HEK293 (cell line): ENCODE data around the gene BLTP3B.

ENCODE experiments used
- CTCF ChIA-PET: fragments of 350-600 bp; formaldehyde crosslinking; extraction: SDS; loops from one replicate; lab custom pipeline; 2021; ENCODE audit warnings: antibody characterized with exemption; lab: Yijun Ruan, JAX
- POLR2A ChIA-PET: fragments of 300-600 bp; formaldehyde crosslinking; extraction: SDS; loops from one replicate; lab custom pipeline; 2020; ENCODE audit warnings: antibody characterized with exemption, inconsistent platforms; lab: Yijun Ruan, JAX
- H3K27ac ChIP-seq: fragments of 200-500 bp; sonication (Bioruptor generic); 2 replicates; pipeline ENCODE4 v1.5.1; 2014; ENCODE audit warnings: low read depth, low read length, control low read depth, inconsistent platforms; ENCODE audit errors: extremely low read depth
- H3K36me3 ChIP-seq, 2 experiments: fragments of 200-500 bp in 1 of 2; sonication (Bioruptor generic) in 1 of 2; 1 replicate in 1 of 2; 2 replicates in 1 of 2; pipeline ENCODE4 v1.5.1; 2014 to 2017; ENCODE audit warnings: inconsistent platforms in 2 of 2, low read length in 2 of 2; ENCODE audit not compliant: control insufficient read depth in 2 of 2, insufficient read depth in 1 of 2
- H3K4me1 ChIP-seq: fragments of 200-500 bp; sonication (Bioruptor generic); 2 replicates; pipeline ENCODE4 v1.5.1; 2014; ENCODE audit warnings: mild to moderate bottlenecking, low read length, inconsistent platforms; ENCODE audit not compliant: control insufficient read depth, insufficient read depth
- H3K4me3 ChIP-seq: 2 replicates; pipeline ENCODE4 v1.5.1; 2011; ENCODE audit warnings: low read depth, mild to moderate bottlenecking, control low read depth, low read length, moderate library complexity
- H3K9me3 ChIP-seq: fragments of 200-500 bp; sonication (Bioruptor generic); 2 replicates; pipeline ENCODE4 v1.5.1; 2014; ENCODE audit warnings: low read depth, low read length, inconsistent platforms; ENCODE audit not compliant: control insufficient read depth, insufficient read depth
- ZBTB1 ChIP-seq: fragments of 450-650 bp; formaldehyde crosslinking; IDR thresholded peaks from 2 replicates; pipeline ENCODE4 v1.5.1; 2016; ENCODE audit warnings: missing biosample characterization, missing genetic modification characterization
- ZEB2 ChIP-seq: fragments of 450-650 bp; formaldehyde crosslinking; IDR thresholded peaks from 2 replicates; pipeline ENCODE4 v1.5.1; 2016; ENCODE audit warnings: missing biosample characterization, missing genetic modification characterization
- ZNF10 ChIP-seq: fragments of 450-650 bp; formaldehyde crosslinking; IDR thresholded peaks from 2 replicates; pipeline ENCODE4 v1.5.1; 2017; ENCODE audit warnings: missing biosample characterization, missing genetic modification characterization
- ZNF133 ChIP-seq: fragments of 450-650 bp; formaldehyde crosslinking; IDR thresholded peaks from 2 replicates; pipeline ENCODE4 v1.5.1; 2016; ENCODE audit warnings: missing biosample characterization, missing genetic modification characterization
- ZNF544 ChIP-seq: fragments of 450-650 bp; formaldehyde crosslinking; IDR thresholded peaks from 2 replicates; pipeline ENCODE4 v1.5.0; 2017; ENCODE audit warnings: missing biosample characterization, missing genetic modification characterization
- ZNF549 ChIP-seq: fragments of 450-650 bp; IDR thresholded peaks from 2 replicates; pipeline ENCODE4 v1.5.1; 2018; ENCODE audit warnings: missing biosample characterization, missing genetic modification characterization, mild to moderate bottlenecking, inconsistent platforms, moderate library complexity
- ZNF624 ChIP-seq: fragments of 450-650 bp; formaldehyde crosslinking; IDR thresholded peaks from 2 replicates; pipeline ENCODE4 v1.5.1; 2017; ENCODE audit warnings: missing biosample characterization, missing genetic modification characterization
- ZNF747 ChIP-seq: fragments of 450-650 bp; formaldehyde crosslinking; IDR thresholded peaks from 2 replicates; pipeline ENCODE4 v1.5.1; 2016; ENCODE audit warnings: missing biosample characterization, missing genetic modification characterization
- ZNF768 ChIP-seq: fragments of 450-650 bp; formaldehyde crosslinking; IDR thresholded peaks from 2 replicates; pipeline ENCODE4 v1.5.1; 2018; ENCODE audit warnings: missing biosample characterization, mild to moderate bottlenecking, missing genetic modification characterization
- TF ChIP-seq, protein P1 (sequence below): fragments of 450-650 bp; formaldehyde crosslinking; IDR thresholded peaks from 2 replicates; pipeline ENCODE4 v1.5.1; 2016; ENCODE audit warnings: missing biosample characterization, missing genetic modification characterization
- TF ChIP-seq, protein P2 (sequence below): fragments of 450-650 bp; formaldehyde crosslinking; optimal IDR thresholded peaks from 2 replicates; pipeline ENCODE3; 2016; ENCODE audit warnings: missing biosample characterization, mild to moderate bottlenecking, missing genetic modification characterization
- TF ChIP-seq, protein P3 (sequence below): fragments of 450-650 bp; formaldehyde crosslinking; IDR thresholded peaks from 2 replicates; pipeline ENCODE4 v1.5.1; 2016; ENCODE audit warnings: missing biosample characterization, missing genetic modification characterization
- TF ChIP-seq, protein P4 (sequence below): fragments of 450-650 bp; formaldehyde crosslinking; IDR thresholded peaks from 2 replicates; pipeline ENCODE4 v1.5.1; 2016; ENCODE audit warnings: missing biosample characterization, missing genetic modification characterization
- TF ChIP-seq, protein P5 (sequence below): fragments of 450-650 bp; formaldehyde crosslinking; IDR thresholded peaks from 2 replicates; pipeline ENCODE4 v1.5.1; 2016; ENCODE audit warnings: missing biosample characterization, missing genetic modification characterization, borderline replicate concordance

Gene BLTP3B

DNA sequence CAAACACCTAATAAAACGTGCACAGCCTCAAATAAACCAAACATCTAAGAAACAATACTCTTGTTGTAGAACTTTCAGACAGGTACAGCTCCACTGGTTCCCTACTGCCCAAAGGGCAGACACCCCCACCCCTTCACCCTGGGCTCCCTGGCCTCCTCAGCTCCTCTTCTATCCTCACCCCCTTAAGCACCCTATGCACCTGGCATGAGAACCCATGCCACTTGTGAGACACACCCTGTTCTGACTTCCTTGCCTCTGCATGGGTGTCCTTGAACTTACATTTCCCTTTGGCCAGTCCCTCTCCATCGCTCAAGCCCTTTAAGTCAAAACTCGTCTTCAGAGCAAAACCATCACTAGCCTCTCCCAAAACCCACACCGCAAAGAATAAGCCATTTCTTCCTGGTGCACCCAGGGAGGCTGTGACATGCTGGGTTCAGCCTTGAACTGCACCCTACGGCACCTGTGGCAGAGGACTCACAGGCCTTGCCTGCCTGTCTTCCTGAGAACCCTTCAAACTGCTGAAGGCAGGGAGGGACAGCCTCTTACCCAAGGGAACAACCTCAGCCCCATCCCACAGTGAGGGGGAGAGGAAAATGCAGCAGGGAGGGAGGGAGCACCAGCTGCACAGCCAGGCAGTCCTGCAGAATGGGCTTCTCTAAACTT is 45.3 kb upstream of the BLTP3B start:
- Histone ChIP-seq H3K27ac (no peak overlapping the region), H3K4me3 (no peak overlapping the region), H3K9me3 (no peaks in the 10 kb centered on the region), H3K36me3 (no peaks in the 10 kb centered on the region), H3K4me1 (no peaks in the 10 kb centered on the region)
- TF ChIP-seq ZNF768 (tag by site-specific recombination) (no peak), ZNF10 (tag by site-specific recombination) (no peak), ZNF544 (tag by site-specific recombination) (no peak), ZNF624 (no peak), ZEB2 (no peak), ZNF133 (tag by site-specific recombination) (no peak), ZNF549 (tag by site-specific recombination) (no peak), ZNF747 (no peak), ZBTB1 (tag by site-specific recombination) (no peak)
- TF ChIP-seq, protein P1, sequence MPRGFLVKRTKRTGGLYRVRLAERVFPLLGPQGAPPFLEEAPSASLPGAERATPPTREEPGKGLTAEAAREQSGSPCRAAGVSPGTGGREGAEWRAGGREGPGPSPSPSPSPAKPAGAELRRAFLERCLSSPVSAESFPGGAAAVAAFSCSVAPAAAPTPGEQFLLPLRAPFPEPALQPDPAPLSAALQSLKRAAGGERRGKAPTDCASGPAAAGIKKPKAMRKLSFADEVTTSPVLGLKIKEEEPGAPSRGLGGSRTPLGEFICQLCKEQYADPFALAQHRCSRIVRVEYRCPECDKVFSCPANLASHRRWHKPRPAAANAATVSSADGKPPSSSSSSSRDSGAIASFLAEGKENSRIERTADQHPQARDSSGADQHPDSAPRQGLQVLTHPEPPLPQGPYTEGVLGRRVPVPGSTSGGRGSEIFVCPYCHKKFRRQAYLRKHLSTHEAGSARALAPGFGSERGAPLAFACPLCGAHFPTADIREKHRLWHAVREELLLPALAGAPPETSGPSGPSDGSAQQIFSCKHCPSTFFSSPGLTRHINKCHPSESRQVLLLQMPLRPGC = no peak
- TF ChIP-seq, protein P2, sequence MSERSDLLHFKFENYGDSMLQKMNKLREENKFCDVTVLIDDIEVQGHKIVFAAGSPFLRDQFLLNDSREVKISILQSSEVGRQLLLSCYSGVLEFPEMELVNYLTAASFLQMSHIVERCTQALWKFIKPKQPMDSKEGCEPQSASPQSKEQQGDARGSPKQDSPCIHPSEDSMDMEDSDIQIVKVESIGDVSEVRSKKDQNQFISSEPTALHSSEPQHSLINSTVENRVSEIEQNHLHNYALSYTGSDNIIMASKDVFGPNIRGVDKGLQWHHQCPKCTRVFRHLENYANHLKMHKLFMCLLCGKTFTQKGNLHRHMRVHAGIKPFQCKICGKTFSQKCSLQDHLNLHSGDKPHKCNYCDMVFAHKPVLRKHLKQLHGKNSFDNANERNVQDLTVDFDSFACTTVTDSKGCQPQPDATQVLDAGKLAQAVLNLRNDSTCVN (tag by site-specific recombination) = no peak
- TF ChIP-seq, protein P3, sequence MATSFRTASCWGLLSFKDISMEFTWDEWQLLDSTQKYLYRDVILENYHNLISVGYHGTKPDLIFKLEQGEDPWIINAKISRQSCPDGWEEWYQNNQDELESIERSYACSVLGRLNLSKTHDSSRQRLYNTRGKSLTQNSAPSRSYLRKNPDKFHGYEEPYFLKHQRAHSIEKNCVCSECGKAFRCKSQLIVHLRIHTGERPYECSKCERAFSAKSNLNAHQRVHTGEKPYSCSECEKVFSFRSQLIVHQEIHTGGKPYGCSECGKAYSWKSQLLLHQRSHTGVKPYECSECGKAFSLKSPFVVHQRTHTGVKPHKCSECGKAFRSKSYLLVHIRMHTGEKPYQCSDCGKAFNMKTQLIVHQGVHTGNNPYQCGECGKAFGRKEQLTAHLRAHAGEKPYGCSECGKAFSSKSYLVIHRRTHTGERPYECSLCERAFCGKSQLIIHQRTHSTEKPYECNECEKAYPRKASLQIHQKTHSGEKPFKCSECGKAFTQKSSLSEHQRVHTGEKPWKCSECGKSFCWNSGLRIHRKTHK (tag by site-specific recombination) = no peak
- TF ChIP-seq, protein P4, sequence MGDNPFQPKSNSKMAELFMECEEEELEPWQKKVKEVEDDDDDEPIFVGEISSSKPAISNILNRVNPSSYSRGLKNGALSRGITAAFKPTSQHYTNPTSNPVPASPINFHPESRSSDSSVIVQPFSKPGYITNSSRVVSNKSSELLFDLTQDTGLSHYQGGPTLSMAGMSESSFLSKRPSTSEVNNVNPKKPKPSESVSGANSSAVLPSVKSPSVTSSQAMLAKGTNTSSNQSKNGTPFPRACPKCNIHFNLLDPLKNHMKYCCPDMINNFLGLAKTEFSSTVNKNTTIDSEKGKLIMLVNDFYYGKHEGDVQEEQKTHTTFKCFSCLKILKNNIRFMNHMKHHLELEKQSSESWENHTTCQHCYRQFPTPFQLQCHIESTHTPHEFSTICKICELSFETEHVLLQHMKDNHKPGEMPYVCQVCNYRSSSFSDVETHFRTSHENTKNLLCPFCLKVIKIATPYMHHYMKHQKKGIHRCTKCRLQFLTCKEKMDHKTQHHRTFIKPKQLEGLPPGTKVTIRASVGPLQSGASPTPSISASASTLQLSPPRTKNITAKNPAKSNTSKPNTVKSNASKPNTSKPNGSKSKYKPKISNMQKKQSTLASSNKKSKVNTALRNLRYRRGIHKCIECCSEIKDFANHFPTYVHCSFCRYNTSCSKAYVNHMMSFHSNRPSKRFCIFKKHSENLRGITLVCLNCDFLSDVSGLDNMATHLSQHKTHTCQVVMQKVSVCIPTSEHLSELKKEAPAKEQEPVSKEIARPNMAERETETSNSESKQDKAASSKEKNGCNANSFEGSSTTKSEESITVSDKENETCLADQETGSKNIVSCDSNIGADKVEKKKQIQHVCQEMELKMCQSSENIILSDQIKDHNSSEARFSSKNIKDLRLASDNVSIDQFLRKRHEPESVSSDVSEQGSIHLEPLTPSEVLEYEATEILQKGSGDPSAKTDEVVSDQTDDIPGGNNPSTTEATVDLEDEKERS (tag by site-specific recombination) = no peak
- TF ChIP-seq, protein P5, sequence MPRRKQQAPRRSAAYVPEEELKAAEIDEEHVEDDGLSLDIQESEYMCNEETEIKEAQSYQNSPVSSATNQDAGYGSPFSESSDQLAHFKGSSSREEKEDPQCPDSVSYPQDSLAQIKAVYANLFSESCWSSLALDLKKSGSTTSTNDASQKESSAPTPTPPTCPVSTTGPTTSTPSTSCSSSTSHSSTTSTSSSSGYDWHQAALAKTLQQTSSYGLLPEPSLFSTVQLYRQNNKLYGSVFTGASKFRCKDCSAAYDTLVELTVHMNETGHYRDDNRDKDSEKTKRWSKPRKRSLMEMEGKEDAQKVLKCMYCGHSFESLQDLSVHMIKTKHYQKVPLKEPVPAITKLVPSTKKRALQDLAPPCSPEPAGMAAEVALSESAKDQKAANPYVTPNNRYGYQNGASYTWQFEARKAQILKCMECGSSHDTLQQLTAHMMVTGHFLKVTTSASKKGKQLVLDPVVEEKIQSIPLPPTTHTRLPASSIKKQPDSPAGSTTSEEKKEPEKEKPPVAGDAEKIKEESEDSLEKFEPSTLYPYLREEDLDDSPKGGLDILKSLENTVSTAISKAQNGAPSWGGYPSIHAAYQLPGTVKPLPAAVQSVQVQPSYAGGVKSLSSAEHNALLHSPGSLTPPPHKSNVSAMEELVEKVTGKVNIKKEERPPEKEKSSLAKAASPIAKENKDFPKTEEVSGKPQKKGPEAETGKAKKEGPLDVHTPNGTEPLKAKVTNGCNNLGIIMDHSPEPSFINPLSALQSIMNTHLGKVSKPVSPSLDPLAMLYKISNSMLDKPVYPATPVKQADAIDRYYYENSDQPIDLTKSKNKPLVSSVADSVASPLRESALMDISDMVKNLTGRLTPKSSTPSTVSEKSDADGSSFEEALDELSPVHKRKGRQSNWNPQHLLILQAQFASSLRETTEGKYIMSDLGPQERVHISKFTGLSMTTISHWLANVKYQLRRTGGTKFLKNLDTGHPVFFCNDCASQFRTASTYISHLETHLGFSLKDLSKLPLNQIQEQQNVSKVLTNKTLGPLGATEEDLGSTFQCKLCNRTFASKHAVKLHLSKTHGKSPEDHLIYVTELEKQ (tag by site-specific recombination) = no peak
- ChIA-PET POLR2A (interaction anchor here (0.6 kb wide), 1 partner anchor 1762 kb away, joined by 6 read pairs; no protein-coding TSS in a partner anchor), CTCF (interaction anchor here (1.5 kb wide), 1 partner anchor 33 kb away, joined by 5 read pairs; no protein-coding TSS in a partner anchor)
